ENCODE results near the gene MBP.

Gene MBP

GRCh38 chr18:77065221-77065981, 67.2 kb downstream of the MBP start:
- no peak for TF ChIP-seq CTCF (conservative IDR thresholded peaks at IDR 0.05)
- H3K27ac ChIP-seq = no peak overlapping the region

GRCh38 chr18:77063260-77063659, 69.3 kb downstream of the MBP start:
- H3K27ac ChIP-seq = no peak overlapping the region
- TF ChIP-seq CTCF (conservative IDR thresholded peaks at IDR 0.05) = no peak

- H3K27ac ChIP-seq = no peak overlapping the region
- no peak for TF ChIP-seq CTCF (conservative IDR thresholded peaks at IDR 0.05)
Measured at GRCh38 chr18:77062518-77063003, 70.0 kb downstream of the MBP start.

- H3K27ac ChIP-seq = no peak overlapping the region
- no peak for TF ChIP-seq CTCF (conservative IDR thresholded peaks at IDR 0.05)
Measured at GRCh38 chr18:77061946-77062517, 70.6 kb downstream of the MBP start.

GRCh38 chr18:77061281-77061945, 71.2 kb downstream of the MBP start:
- no peak for TF ChIP-seq CTCF (conservative IDR thresholded peaks at IDR 0.05)
- no peak overlapping the region for H3K27ac ChIP-seq

- TF ChIP-seq CTCF (conservative IDR thresholded peaks at IDR 0.05) = no peak
- H3K27ac ChIP-seq = no peak overlapping the region
Measured at GRCh38 chr18:77060151-77060550, 72.4 kb downstream of the MBP start.

- no peak overlapping the region for H3K27ac ChIP-seq
- peak; percentile 78 for TF ChIP-seq CTCF (conservative IDR thresholded peaks at IDR 0.05)
Measured at GRCh38 chr18:77059294-77059916, 73.2 kb downstream of the MBP start.
